PC-9 (cell line): ENCODE measurements around the gene G6PC3.

Source experiments
- EZH2 ChIP-seq: fragments of 200-600 bp; sonication (generic); IDR thresholded peaks from 2 replicates; pipeline ENCODE4 v1.8.0; 2017; ENCODE audit warnings: antibody characterized with exemption, low read depth
- TF ChIP-seq, protein P1 (sequence below): fragments of 200-600 bp; sonication (generic); conservative IDR thresholded peaks from 2 replicates; pipeline ENCODE4 v1.6.1; 2017; ENCODE audit warnings: mixed run types, antibody characterized with exemption, mild to moderate bottlenecking, moderate library complexity

DNA sequence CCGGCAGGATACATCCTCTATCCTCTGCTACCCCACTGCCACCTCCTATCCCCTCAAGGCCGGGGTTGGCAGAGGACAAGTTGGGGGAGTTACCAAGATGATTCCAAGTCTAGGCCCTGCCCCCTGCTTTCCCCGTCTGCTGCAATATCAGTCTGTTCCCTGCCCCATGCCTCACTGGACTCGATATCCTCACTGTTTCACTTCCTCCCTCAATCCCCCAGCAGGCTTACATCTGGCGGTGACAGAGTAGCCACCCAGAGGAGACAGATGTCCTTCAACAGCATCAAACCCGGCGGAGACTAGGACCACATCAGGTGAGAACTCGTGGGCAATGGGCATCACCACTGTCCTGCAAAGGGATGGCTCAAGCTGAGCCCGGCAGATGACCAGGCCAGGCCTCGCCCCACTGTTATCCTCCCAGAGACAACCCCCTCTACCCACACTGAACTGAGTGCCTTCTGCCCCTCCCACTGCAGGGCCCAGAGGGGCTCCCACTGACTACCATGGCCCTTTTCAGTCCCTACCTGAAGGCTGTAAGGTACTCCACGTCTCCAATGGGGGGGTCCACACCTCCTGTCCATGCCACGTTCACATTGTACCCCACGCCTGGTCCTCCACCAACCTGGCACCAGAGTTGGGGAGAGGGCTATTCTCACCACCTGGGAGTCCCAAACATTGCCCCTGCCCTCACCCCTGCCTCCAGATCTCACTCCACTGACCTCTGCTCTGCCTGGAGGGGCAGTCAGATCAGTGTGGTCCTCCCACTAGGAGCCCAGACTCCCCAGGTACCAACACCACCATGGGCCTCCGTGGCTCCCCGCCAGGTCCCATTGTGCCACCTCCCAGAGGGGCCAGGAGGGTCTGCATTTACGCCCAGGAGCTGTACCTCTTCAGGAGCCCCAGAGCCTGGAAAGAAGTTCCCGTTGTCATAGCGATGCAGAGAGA is 9.6 kb downstream of the G6PC3 start:
- TF ChIP-seq, protein P1, sequence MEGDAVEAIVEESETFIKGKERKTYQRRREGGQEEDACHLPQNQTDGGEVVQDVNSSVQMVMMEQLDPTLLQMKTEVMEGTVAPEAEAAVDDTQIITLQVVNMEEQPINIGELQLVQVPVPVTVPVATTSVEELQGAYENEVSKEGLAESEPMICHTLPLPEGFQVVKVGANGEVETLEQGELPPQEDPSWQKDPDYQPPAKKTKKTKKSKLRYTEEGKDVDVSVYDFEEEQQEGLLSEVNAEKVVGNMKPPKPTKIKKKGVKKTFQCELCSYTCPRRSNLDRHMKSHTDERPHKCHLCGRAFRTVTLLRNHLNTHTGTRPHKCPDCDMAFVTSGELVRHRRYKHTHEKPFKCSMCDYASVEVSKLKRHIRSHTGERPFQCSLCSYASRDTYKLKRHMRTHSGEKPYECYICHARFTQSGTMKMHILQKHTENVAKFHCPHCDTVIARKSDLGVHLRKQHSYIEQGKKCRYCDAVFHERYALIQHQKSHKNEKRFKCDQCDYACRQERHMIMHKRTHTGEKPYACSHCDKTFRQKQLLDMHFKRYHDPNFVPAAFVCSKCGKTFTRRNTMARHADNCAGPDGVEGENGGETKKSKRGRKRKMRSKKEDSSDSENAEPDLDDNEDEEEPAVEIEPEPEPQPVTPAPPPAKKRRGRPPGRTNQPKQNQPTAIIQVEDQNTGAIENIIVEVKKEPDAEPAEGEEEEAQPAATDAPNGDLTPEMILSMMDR = no peak
- TF ChIP-seq EZH2 = no peak
